Hepatocyte (in vitro differentiated cells): ENCODE results near the gene TP53I11.

ENCODE experiments used
- CTCF ChIP-seq: fragments of 200-600 bp; sonication (generic); IDR thresholded peaks from 2 replicates; pipeline ENCODE4 v1.5.1; 2016; ENCODE audit warnings: antibody characterized with exemption, mild to moderate bottlenecking; ENCODE audit not compliant: poor library complexity
- EZH2 ChIP-seq: fragments of 200-600 bp; sonication (generic); IDR thresholded peaks from 2 replicates; pipeline ENCODE4 v1.6.1; 2016; ENCODE audit warnings: antibody characterized with exemption, mild to moderate bottlenecking, borderline replicate concordance
- EZH2phosphoT487 ChIP-seq: fragments of 200-600 bp; sonication (generic); IDR thresholded peaks from one replicate; pipeline ENCODE4 v1.6.1; 2018; ENCODE audit warnings: antibody characterized with exemption, mild to moderate bottlenecking, low read depth, moderate library complexity; ENCODE audit not compliant: unreplicated experiment, severe bottlenecking

GRCh38 chr11:44952082-44952481 lies 1.4 kb upstream of the TP53I11 start:
- TF ChIP-seq EZH2: no peak
- no peak for TF ChIP-seq CTCF
- TF ChIP-seq EZH2phosphoT487: no peak
